IMR-90 (cell line): ENCODE data around the gene DOHH. TPM values are rescaled to one million over a fixed set of nuclear protein-coding genes. Genes with fewer than 3 reads are reported as not detected.

ENCODE experiments used
- ATAC-seq: fragments of 200-7000 bp; cut with Tn5 transposase; 2 replicates; pipeline ENCODE4 v1.9.1; 2020; ENCODE audit warnings: low read depth, mild to moderate bottlenecking, moderate library complexity
- BruUV-seq: library from RNA; stranded (reverse); fragments of 400-500 nt; replicated peaks from 2 replicates; lab custom pipeline; 2021; lab: Mats Ljungman, UMichigan
- CTCF ChIA-PET: fragments of 300-600 bp; formaldehyde crosslinking; extraction: SDS; loops from one replicate; lab custom pipeline; 2021; ENCODE audit warnings: antibody characterized with exemption; lab: Yijun Ruan, JAX
- POLR2A ChIA-PET: fragments of 300-600 bp; sonication (Branson Sonifier 250); formaldehyde crosslinking; loops from one replicate; lab custom pipeline; 2022; ENCODE audit warnings: antibody characterized with exemption; ENCODE audit not compliant: unreplicated experiment; lab: Charles Lee
- DNase-seq: peaks from one replicate; pipeline ENCODE4 v3.0.0; 2013
- H2AFZ ChIP-seq: replicated peaks from 2 replicates; pipeline ENCODE3; 2013; ENCODE audit warnings: low read length, mild to moderate bottlenecking; ENCODE audit not compliant: poor library complexity
- H2AK5ac ChIP-seq: 2 replicates; pipeline ENCODE4 v1.6.1; 2013; ENCODE audit warnings: low read depth, low read length, inconsistent platforms
- H2AK9ac ChIP-seq: replicated peaks from 2 replicates; pipeline ENCODE3; 2013; ENCODE audit warnings: mild to moderate bottlenecking, low read depth, low read length, moderate library complexity; ENCODE audit not compliant: poor library complexity
- H2BK120ac ChIP-seq: 2 replicates; pipeline ENCODE4 v1.6.1; 2013; ENCODE audit warnings: low read depth, low read length, inconsistent platforms
- H2BK15ac ChIP-seq: 3 replicates; pipeline ENCODE4 v1.6.1; 2013; ENCODE audit warnings: low read depth, low read length, inconsistent platforms
- H2BK20ac ChIP-seq: 2 replicates; pipeline ENCODE4 v1.6.1; 2013; ENCODE audit warnings: low read depth, mild to moderate bottlenecking, inconsistent platforms, low read length, moderate library complexity
- H2BK5ac ChIP-seq: 2 replicates; pipeline ENCODE4 v1.6.1; 2013; ENCODE audit warnings: mild to moderate bottlenecking, low read depth, low read length, inconsistent platforms; ENCODE audit not compliant: poor library complexity, severe bottlenecking
- H3K14ac ChIP-seq: replicated peaks from 2 replicates; pipeline ENCODE4 v1.6.1; 2013; ENCODE audit warnings: low read depth, low read length, inconsistent platforms
- H3K18ac ChIP-seq: 2 replicates; pipeline ENCODE4 v1.6.1; 2013; ENCODE audit warnings: low read depth, low read length, control low read depth
- H3K23ac ChIP-seq: 2 replicates; pipeline ENCODE4 v1.6.1; 2013; ENCODE audit warnings: low read depth, low read length, inconsistent platforms
- H3K27ac ChIP-seq: 2 replicates; pipeline ENCODE4 v1.5.1; 2013; ENCODE audit warnings: mild to moderate bottlenecking, control low read depth, low read length; ENCODE audit not compliant: insufficient read depth
- H3K27me3 ChIP-seq: 2 replicates; pipeline ENCODE4 v1.6.1; 2013; ENCODE audit warnings: low read length; ENCODE audit not compliant: control insufficient read depth, insufficient read depth
- H3K36me3 ChIP-seq: 2 replicates; pipeline ENCODE4 v1.6.1; 2013; ENCODE audit warnings: low read length, mixed read lengths; ENCODE audit not compliant: control insufficient read depth, insufficient read depth
- H3K4ac ChIP-seq: 2 replicates; pipeline ENCODE4 v1.6.1; 2013; ENCODE audit warnings: low read depth, low read length, inconsistent platforms
- H3K4me1 ChIP-seq: 2 replicates; pipeline ENCODE4 v1.6.1; 2013; ENCODE audit warnings: low read length, mixed read lengths; ENCODE audit not compliant: control insufficient read depth, insufficient read depth
- H3K4me2 ChIP-seq: 2 replicates; pipeline ENCODE4 v1.6.1; 2013; ENCODE audit warnings: low read depth, mild to moderate bottlenecking, control low read depth, low read length, moderate library complexity
- H3K4me3 ChIP-seq: 2 replicates; pipeline ENCODE4 v1.5.1; 2013; ENCODE audit warnings: low read depth, mild to moderate bottlenecking, control low read depth, low read length, moderate library complexity; ENCODE audit not compliant: insufficient read depth
- H3K56ac ChIP-seq: 2 replicates; pipeline ENCODE4 v1.6.1; 2013; ENCODE audit warnings: low read length, inconsistent platforms; ENCODE audit not compliant: insufficient read depth; ENCODE audit errors: extremely low read depth
- H3K79me1 ChIP-seq, 2 experiments: 2 replicates each; pipeline ENCODE4 v1.6.1; 2013; ENCODE audit warnings: low read length in 2 of 2, inconsistent platforms in 1 of 2, low read depth in 1 of 2
- H3K9ac ChIP-seq: 2 replicates; pipeline ENCODE4 v1.6.1; 2013; ENCODE audit warnings: low read depth, low read length, control low read depth
- H3K9me1 ChIP-seq: 2 replicates; pipeline ENCODE4 v1.6.1; 2013; ENCODE audit warnings: low read length, inconsistent platforms; ENCODE audit not compliant: insufficient read depth
- H3K9me3 ChIP-seq: 2 replicates; pipeline ENCODE4 v1.6.1; 2013; ENCODE audit warnings: low read length; ENCODE audit not compliant: control insufficient read depth, insufficient read depth
- H4K20me1 ChIP-seq: 2 replicates; pipeline ENCODE4 v1.6.1; 2013; ENCODE audit warnings: low read length, inconsistent platforms; ENCODE audit not compliant: insufficient read depth
- H4K5ac ChIP-seq: 2 replicates; pipeline ENCODE4 v1.6.1; 2013; ENCODE audit warnings: mild to moderate bottlenecking, low read depth, low read length, control low read depth
- H4K8ac ChIP-seq, 2 experiments: 2 replicates each; pipeline ENCODE4 v1.6.1; 2013; ENCODE audit warnings: low read depth in 2 of 2, low read length in 2 of 2, control low read depth in 1 of 2, inconsistent platforms in 1 of 2
- H4K91ac ChIP-seq: 2 replicates; pipeline ENCODE4 v1.6.1; 2013; ENCODE audit warnings: low read depth, low read length, inconsistent platforms; ENCODE audit not compliant: insufficient read depth
- BHLHE40 ChIP-seq: fragments of 150-350 bp; IDR thresholded peaks from 2 replicates; pipeline ENCODE4 v1.6.1; 2016; ENCODE audit warnings: mild to moderate bottlenecking, low read depth, low read length
- CEBPB ChIP-seq: IDR thresholded peaks from 2 replicates; pipeline ENCODE4 v1.6.1; 2012; ENCODE audit warnings: low read depth, low read length, improper control_type of control experiment
- CHD1 ChIP-seq: IDR thresholded peaks from 2 replicates; pipeline ENCODE4 v1.6.1; 2012; ENCODE audit warnings: low read depth, low read length, improper control_type of control experiment
- FOS ChIP-seq: fragments of 150-350 bp; IDR thresholded peaks from 2 replicates; pipeline ENCODE4 v1.6.1; 2016; ENCODE audit warnings: low read depth, low read length
- MAFK ChIP-seq: IDR thresholded peaks from 2 replicates; pipeline ENCODE4 v1.6.1; 2012; ENCODE audit warnings: low read depth, low read length, improper control_type of control experiment
- MAZ ChIP-seq: IDR thresholded peaks from 2 replicates; pipeline ENCODE4 v1.6.1; 2012; ENCODE audit warnings: low read depth, mild to moderate bottlenecking, low read length, improper control_type of control experiment, moderate library complexity, borderline replicate concordance
- MXI1 ChIP-seq: IDR thresholded peaks from 2 replicates; pipeline ENCODE4 v1.6.1; 2012; ENCODE audit warnings: low read depth, mild to moderate bottlenecking, low read length, moderate library complexity, borderline replicate concordance
- NFE2L2 ChIP-seq: fragments of 150-350 bp; IDR thresholded peaks from 2 replicates; pipeline ENCODE4 v1.6.1; 2016; ENCODE audit warnings: low read depth, mild to moderate bottlenecking, low read length
- POLR2A ChIP-seq: IDR thresholded peaks from 2 replicates; pipeline ENCODE4 v1.6.1; 2012; ENCODE audit warnings: mild to moderate bottlenecking, low read depth, low read length
- RAD21 ChIP-seq: IDR thresholded peaks from 2 replicates; pipeline ENCODE4 v1.6.1; 2012; ENCODE audit warnings: low read length, improper control_type of control experiment
- RCOR1 ChIP-seq: IDR thresholded peaks from 2 replicates; pipeline ENCODE4 v1.6.1; 2012; ENCODE audit warnings: mild to moderate bottlenecking, low read length, improper control_type of control experiment; ENCODE audit not compliant: insufficient replicate concordance
- RFX5 ChIP-seq: IDR thresholded peaks from 2 replicates; pipeline ENCODE4 v1.8.0; 2012; ENCODE audit warnings: low read depth, mild to moderate bottlenecking, low read length, moderate library complexity
- SMC3 ChIP-seq: fragments of 150-350 bp; IDR thresholded peaks from 2 replicates; pipeline ENCODE4 v1.6.1; 2016; ENCODE audit warnings: low read depth, mild to moderate bottlenecking, antibody characterized with exemption, low read length, moderate library complexity
- WGBS, 2 experiments: methylation state at CpG; one replicate each; pipeline versions ENCODE4 v1.1.5 to v1.1.7; 2013; ENCODE audit warnings: missing lambda C conversion rate in 2 of 2; ENCODE audit not compliant: insufficient read length in 1 of 2; ENCODE audit errors: extremely low coverage in 2 of 2; 5-methylcytosine and 5-hydroxymethylcytosine counted together
- dilution Hi-C: fragments of 300-500 bp; cut with HindIII; formaldehyde crosslinking; loops from one replicate; pipeline ENCODE4 v1.14.3; 2018; ENCODE audit warnings: low sequenced_read_pairs; ENCODE audit not compliant: unreplicated experiment
- in situ Hi-C: fragments of 300-500 bp; cut with MboI; formaldehyde crosslinking; loops from 3 replicates; pipeline ENCODE4 v1.14.3; 2019; ENCODE audit warnings: low sequenced_read_pairs, inconsistent platforms, mixed read lengths
- intact Hi-C: fragments of 100-400 bp; cut with micrococcal nuclease; formaldehyde crosslinking; loops from 2 replicates; pipeline ENCODE4 v1.10.0; 2022
- polyA plus RNA-seq, 3 experiments: library from polyadenylated mRNA; depleted of rRNA; stranded (reverse); fragments of >200 nt; gene quantifications; 2 replicates each; pipeline ENCODE4 v1.2.3, GENCODE V29; 2012; ENCODE audit warnings: low replicate concordance in 1 of 3
- total RNA-seq: library from RNA; depleted of rRNA; stranded (reverse); fragments of >200 nt; gene quantifications from 2 replicates; pipeline ENCODE4 v1.2.3, GENCODE V29; 2012
- TF ChIP-seq, protein P1 (sequence below): conservative IDR thresholded peaks from 2 replicates; pipeline ENCODE4 v1.5.1; 2012; ENCODE audit warnings: mild to moderate bottlenecking, low read depth, low read length, improper control_type of control experiment
- TF ChIP-seq, protein P2 (sequence below): fragments of 150-350 bp; IDR thresholded peaks from 2 replicates; pipeline ENCODE4 v1.6.1; 2017; ENCODE audit warnings: mild to moderate bottlenecking, antibody characterized with exemption, low read length, low read depth
- TF ChIP-seq, protein P3 (sequence below): fragments of 150-350 bp; IDR thresholded peaks from 2 replicates; pipeline ENCODE4 v1.6.1; 2016; ENCODE audit warnings: low read depth, mild to moderate bottlenecking, low read length, moderate library complexity, borderline replicate concordance

The DOHH gene
- total and polyA plus RNA-seq, 2 of the 4 experiments (the other 2 are of a cell fraction), result 3.2 to 9.2 TPM

DNA sequence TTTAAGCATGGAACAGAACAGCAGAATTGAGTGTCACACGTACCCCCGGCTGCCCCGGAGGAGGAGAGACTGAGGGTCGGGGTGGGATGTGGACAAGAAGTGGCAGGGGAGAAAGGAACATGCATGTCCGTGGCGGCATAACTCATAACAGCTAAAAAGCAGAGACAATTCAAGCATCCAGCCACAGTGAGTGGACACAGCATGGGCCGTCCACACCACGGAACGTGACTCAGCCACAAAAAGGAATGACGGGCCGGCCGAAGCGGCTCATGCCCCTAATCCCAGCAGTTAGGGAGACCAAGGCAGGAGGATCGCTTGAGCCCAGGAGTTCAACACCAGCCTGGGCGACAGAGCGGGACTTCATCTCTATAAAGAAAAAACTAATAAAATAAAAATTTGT is 7.6 kb downstream of the DOHH start:
- Histone ChIP-seq H2BK15ac (no peak overlapping the region), H3K36me3 (peaks cover 31% of the 10 kb centered on the region), H2AK9ac (no peak overlapping the region), H2AK5ac (no peak overlapping the region), H2BK20ac (no peak overlapping the region), H2BK120ac (no peak overlapping the region), H3K18ac (no peak overlapping the region), H3K4me3 (no peak overlapping the region), H3K9me1 (no peaks in the 10 kb centered on the region), H3K23ac (no peak overlapping the region), H2BK5ac (no peak overlapping the region), H3K9ac (no peak overlapping the region), H4K91ac (no peak overlapping the region), H3K56ac (no peak overlapping the region), H3K9me3 (no peaks in the 10 kb centered on the region), H3K4ac (no peak overlapping the region), H4K5ac (no peak overlapping the region), H4K20me1 (no peaks in the 10 kb centered on the region), H3K4me2 (no peak overlapping the region), H3K4me1 (no peaks in the 10 kb centered on the region), H3K79me1 (peaks cover 0 to 18% of the 10 kb centered on the region in 2 experiments; a peak in 2 of 4 replicates), H2AFZ (no peak overlapping the region), H3K27ac (no peak overlapping the region), H4K8ac (no peak overlapping the region), H3K14ac (no peak overlapping the region), H3K27me3 (no peaks in the 10 kb centered on the region)
- WGBS, 2 experiments, result 88% methylated on average over 6 of the region's 16 CpGs; no CpG with 5 or more reads in 1 of the 2 experiments
- CTCF ChIA-PET, result no interaction called here
- in situ Hi-C loops, result loop anchor here (25.0 kb wide), 1 partner anchor 531 kb away; no protein-coding TSS in a partner anchor
- DNase-seq (no peak), ATAC-seq (no peak)
- dilution Hi-C loops, result no loop called here
- no TSS peak for BruUV-seq
- intact Hi-C loops, result no loop called here
- POLR2A ChIA-PET, result no interaction called here
- TF ChIP-seq MAZ (no peak), CHD1 (no peak), RAD21 (no peak), POLR2A (no peak), NFE2L2 (no peak), RCOR1 (no peak), CEBPB (no peak), RFX5 (no peak), FOS (no peak), BHLHE40 (no peak), SMC3 (no peak), MAFK (no peak), MXI1 (no peak)
- TF ChIP-seq, protein P1, sequence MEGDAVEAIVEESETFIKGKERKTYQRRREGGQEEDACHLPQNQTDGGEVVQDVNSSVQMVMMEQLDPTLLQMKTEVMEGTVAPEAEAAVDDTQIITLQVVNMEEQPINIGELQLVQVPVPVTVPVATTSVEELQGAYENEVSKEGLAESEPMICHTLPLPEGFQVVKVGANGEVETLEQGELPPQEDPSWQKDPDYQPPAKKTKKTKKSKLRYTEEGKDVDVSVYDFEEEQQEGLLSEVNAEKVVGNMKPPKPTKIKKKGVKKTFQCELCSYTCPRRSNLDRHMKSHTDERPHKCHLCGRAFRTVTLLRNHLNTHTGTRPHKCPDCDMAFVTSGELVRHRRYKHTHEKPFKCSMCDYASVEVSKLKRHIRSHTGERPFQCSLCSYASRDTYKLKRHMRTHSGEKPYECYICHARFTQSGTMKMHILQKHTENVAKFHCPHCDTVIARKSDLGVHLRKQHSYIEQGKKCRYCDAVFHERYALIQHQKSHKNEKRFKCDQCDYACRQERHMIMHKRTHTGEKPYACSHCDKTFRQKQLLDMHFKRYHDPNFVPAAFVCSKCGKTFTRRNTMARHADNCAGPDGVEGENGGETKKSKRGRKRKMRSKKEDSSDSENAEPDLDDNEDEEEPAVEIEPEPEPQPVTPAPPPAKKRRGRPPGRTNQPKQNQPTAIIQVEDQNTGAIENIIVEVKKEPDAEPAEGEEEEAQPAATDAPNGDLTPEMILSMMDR, result no peak
- TF ChIP-seq, protein P2, sequence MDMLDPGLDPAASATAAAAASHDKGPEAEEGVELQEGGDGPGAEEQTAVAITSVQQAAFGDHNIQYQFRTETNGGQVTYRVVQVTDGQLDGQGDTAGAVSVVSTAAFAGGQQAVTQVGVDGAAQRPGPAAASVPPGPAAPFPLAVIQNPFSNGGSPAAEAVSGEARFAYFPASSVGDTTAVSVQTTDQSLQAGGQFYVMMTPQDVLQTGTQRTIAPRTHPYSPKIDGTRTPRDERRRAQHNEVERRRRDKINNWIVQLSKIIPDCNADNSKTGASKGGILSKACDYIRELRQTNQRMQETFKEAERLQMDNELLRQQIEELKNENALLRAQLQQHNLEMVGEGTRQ, result no peak
- TF ChIP-seq, protein P3, sequence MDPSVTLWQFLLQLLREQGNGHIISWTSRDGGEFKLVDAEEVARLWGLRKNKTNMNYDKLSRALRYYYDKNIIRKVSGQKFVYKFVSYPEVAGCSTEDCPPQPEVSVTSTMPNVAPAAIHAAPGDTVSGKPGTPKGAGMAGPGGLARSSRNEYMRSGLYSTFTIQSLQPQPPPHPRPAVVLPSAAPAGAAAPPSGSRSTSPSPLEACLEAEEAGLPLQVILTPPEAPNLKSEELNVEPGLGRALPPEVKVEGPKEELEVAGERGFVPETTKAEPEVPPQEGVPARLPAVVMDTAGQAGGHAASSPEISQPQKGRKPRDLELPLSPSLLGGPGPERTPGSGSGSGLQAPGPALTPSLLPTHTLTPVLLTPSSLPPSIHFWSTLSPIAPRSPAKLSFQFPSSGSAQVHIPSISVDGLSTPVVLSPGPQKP, result no peak
